Measurements from ENCODE around the gene SHISA9.

The SHISA9 gene

GRCh38 chr16:13100970-13101369, 199.6 kb downstream of the SHISA9 start:
- TF ChIP-seq RARB (CRISPR knock-in tag; IDR thresholded peaks at IDR 0.05) (no peak), CSDC2 (CRISPR knock-in tag; IDR thresholded peaks at IDR 0.05) (no peak), ZNF70 (CRISPR knock-in tag; IDR thresholded peaks at IDR 0.05) (no peak), ZFP30 (CRISPR knock-in tag; IDR thresholded peaks at IDR 0.05) (no peak), ESRRG (CRISPR knock-in tag; IDR thresholded peaks at IDR 0.05) (no peak), PPARA (CRISPR knock-in tag; IDR thresholded peaks at IDR 0.05; ENCODE audit: borderline replicate concordance) (no peak), ZNF8 (CRISPR knock-in tag; IDR thresholded peaks at IDR 0.05) (no peak), OSR1 (CRISPR knock-in tag; IDR thresholded peaks at IDR 0.05) (no peak), ZC3H10 (CRISPR knock-in tag; IDR thresholded peaks at IDR 0.05) (no peak), SNAI2 (CRISPR knock-in tag; IDR thresholded peaks at IDR 0.05) (no peak), ZFP3 (CRISPR knock-in tag; IDR thresholded peaks at IDR 0.05) (no peak), BACH2 (CRISPR knock-in tag; IDR thresholded peaks at IDR 0.05; ENCODE audit: borderline replicate concordance) (no peak), GLIS3 (CRISPR knock-in tag; IDR thresholded peaks at IDR 0.05) (no peak), ZNF565 (CRISPR knock-in tag; conservative IDR thresholded peaks at IDR 0.05; ENCODE audit: low read depth) (no peak)
- TF ChIP-seq, protein P1, sequence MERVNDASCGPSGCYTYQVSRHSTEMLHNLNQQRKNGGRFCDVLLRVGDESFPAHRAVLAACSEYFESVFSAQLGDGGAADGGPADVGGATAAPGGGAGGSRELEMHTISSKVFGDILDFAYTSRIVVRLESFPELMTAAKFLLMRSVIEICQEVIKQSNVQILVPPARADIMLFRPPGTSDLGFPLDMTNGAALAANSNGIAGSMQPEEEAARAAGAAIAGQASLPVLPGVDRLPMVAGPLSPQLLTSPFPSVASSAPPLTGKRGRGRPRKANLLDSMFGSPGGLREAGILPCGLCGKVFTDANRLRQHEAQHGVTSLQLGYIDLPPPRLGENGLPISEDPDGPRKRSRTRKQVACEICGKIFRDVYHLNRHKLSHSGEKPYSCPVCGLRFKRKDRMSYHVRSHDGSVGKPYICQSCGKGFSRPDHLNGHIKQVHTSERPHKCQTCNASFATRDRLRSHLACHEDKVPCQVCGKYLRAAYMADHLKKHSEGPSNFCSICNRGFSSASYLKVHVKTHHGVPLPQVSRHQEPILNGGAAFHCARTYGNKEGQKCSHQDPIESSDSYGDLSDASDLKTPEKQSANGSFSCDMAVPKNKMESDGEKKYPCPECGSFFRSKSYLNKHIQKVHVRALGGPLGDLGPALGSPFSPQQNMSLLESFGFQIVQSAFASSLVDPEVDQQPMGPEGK (CRISPR knock-in tag; IDR thresholded peaks at IDR 0.05; ENCODE audit: borderline replicate concordance), result no peak
- TF ChIP-seq, protein P2, sequence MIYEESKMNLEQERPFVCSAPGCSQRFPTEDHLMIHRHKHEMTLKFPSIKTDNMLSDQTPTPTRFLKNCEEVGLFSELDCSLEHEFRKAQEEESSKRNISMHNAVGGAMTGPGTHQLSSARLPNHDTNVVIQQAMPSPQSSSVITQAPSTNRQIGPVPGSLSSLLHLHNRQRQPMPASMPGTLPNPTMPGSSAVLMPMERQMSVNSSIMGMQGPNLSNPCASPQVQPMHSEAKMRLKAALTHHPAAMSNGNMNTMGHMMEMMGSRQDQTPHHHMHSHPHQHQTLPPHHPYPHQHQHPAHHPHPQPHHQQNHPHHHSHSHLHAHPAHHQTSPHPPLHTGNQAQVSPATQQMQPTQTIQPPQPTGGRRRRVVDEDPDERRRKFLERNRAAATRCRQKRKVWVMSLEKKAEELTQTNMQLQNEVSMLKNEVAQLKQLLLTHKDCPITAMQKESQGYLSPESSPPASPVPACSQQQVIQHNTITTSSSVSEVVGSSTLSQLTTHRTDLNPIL (CRISPR knock-in tag; IDR thresholded peaks at IDR 0.05; ENCODE audit: low read depth), result no peak
- ATAC-seq, result no peak

GRCh38 chr16:13101828-13102227, 200.4 kb downstream of the SHISA9 start:
- ATAC-seq, result no peak
- TF ChIP-seq RARB (CRISPR knock-in tag; IDR thresholded peaks at IDR 0.05) (no peak), ZFP3 (CRISPR knock-in tag; IDR thresholded peaks at IDR 0.05) (no peak), ZNF565 (CRISPR knock-in tag; conservative IDR thresholded peaks at IDR 0.05; ENCODE audit: low read depth) (no peak)

GRCh38 chr16:13102401-13102800, 201.0 kb downstream of the SHISA9 start:
- TF ChIP-seq, protein P3, sequence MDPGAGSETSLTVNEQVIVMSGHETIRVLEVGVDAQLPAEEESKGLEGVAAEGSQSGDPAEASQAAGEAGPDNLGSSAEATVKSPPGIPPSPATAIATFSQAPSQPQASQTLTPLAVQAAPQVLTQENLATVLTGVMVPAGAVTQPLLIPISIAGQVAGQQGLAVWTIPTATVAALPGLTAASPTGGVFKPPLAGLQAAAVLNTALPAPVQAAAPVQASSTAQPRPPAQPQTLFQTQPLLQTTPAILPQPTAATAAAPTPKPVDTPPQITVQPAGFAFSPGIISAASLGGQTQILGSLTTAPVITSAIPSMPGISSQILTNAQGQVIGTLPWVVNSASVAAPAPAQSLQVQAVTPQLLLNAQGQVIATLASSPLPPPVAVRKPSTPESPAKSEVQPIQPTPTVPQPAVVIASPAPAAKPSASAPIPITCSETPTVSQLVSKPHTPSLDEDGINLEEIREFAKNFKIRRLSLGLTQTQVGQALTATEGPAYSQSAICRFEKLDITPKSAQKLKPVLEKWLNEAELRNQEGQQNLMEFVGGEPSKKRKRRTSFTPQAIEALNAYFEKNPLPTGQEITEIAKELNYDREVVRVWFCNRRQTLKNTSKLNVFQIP (CRISPR knock-in tag; IDR thresholded peaks at IDR 0.05; ENCODE audit: borderline replicate concordance, low read depth), result no peak
- TF ChIP-seq, protein P2 (CRISPR knock-in tag; IDR thresholded peaks at IDR 0.05; ENCODE audit: low read depth), result no peak
- TF ChIP-seq GLIS3 (CRISPR knock-in tag; IDR thresholded peaks at IDR 0.05), result no peak
- no peak for TF ChIP-seq ZC3H10 (CRISPR knock-in tag; IDR thresholded peaks at IDR 0.05)
- TF ChIP-seq ZNF565 (CRISPR knock-in tag; conservative IDR thresholded peaks at IDR 0.05; ENCODE audit: low read depth), result no peak
- ATAC-seq, result no peak

DNA sequence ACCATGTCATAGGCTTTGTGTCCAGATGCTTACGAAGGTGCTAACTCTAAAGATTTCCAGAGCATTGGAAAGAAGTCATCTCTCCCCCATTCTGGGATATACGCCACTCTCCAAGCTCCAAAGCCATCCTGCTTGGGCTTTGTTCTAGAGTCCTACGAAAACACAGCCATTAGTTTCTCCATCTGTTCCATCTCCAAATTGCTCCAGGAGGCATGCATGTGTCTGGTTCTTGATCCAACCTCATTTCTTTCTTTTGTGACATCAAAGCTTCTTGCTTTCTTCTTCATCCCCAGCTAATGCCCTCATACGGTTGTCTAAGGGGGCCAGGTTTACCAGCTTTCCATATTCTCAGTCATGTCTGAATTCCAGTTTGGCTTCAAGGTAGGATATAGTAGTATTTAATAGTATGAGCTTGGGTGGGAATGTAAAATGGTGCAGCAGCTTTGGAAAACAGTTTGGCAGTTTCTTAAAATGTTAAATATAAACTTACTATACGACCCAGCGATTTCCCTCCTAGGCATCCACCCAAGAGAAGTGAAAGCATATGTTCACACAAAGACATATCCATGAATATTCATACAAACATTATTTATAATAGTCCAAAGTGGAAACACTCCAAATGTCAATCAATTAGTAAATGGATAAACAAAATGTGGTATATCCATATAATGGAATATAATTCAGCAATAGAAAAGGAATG, 202.6 kb downstream of the SHISA9 start:
- TF ChIP-seq ZNF8 (CRISPR knock-in tag; IDR thresholded peaks at IDR 0.05), result peak; percentile 72; the same call in 1 of the 2 replicates
- no peak for TF ChIP-seq PPARA (CRISPR knock-in tag; IDR thresholded peaks at IDR 0.05; ENCODE audit: borderline replicate concordance)
- no peak for TF ChIP-seq ZFP30 (CRISPR knock-in tag; IDR thresholded peaks at IDR 0.05)
- no peak for ATAC-seq

DNA sequence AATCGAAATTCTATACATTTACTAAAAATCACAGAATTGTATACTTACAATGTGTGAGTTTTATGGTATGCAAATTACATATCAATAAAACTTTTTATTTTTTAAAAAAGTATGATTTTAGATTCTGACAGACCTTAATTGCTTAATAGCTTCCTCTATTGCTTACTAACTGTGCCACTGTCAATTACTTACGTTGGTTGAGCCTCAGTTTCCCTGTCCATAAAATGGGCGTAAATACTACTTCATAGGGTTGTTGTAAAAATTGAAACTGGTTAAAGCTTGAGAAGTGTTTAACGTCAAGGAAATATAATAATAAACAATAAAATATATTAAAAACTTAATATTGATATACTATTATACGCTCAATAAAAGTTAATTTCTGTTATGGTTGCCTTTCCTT, 203.4 kb downstream of the SHISA9 start:
- ATAC-seq, result no peak
- TF ChIP-seq PPARA (CRISPR knock-in tag; IDR thresholded peaks at IDR 0.05; ENCODE audit: borderline replicate concordance) (no peak), TCF4 (CRISPR knock-in tag; IDR thresholded peaks at IDR 0.05; ENCODE audit: borderline replicate concordance) (no peak), ZNF8 (CRISPR knock-in tag; IDR thresholded peaks at IDR 0.05) (no peak), ESRRG (CRISPR knock-in tag; IDR thresholded peaks at IDR 0.05) (no peak)
- TF ChIP-seq, protein P3 (CRISPR knock-in tag; IDR thresholded peaks at IDR 0.05; ENCODE audit: borderline replicate concordance, low read depth), result no peak
